Vagina (tissue), 2 donors: ENCODE measurements around the gene TTC16. TPM values are rescaled to one million over a fixed set of nuclear protein-coding genes. Genes with fewer than 3 reads are reported as not detected.

ENCODE experiments used
- DNase-seq, 2 donors: peaks; one replicate each; pipeline ENCODE4 v3.0.0-alpha.2; 2017; ENCODE audit errors: extremely low spot score in 2 of 2
- H3K27ac ChIP-seq: fragments of 200-600 bp; sonication (generic); one replicate; pipeline ENCODE4 v1.5.1; 2019
- H3K27me3 ChIP-seq: fragments of 200-600 bp; sonication (generic); one replicate; pipeline ENCODE4 v1.5.1; 2019
- H3K36me3 ChIP-seq, 2 donors: fragments of 200-600 bp; sonication (generic); one replicate each; pipeline ENCODE4 v1.5.1; 2017 to 2019
- H3K4me1 ChIP-seq: fragments of 200-600 bp; sonication (generic); one replicate; pipeline ENCODE4 v1.5.1; 2019
- H3K4me3 ChIP-seq, 2 donors: fragments of 200-600 bp; sonication (generic); 1 replicate in 1 of 2; 2 replicates in 1 of 2; pipeline ENCODE4 v1.5.1; 2016 to 2019
- H3K9me3 ChIP-seq: fragments of 200-600 bp; sonication (generic); one replicate; pipeline ENCODE4 v1.5.1; 2019
- CTCF ChIP-seq, 3 experiments: fragments of 450-650 bp in 2 of 3; fragments of 200-600 bp in 1 of 3; sonication (generic) in 1 of 3; IDR thresholded peaks; one replicate each; pipeline ENCODE4 v1.5.1; 2017 to 2019; ENCODE audit warnings: antibody characterized with exemption in 3 of 3, mild to moderate bottlenecking in 2 of 3, moderate library complexity in 2 of 3
- POLR2A ChIP-seq, 2 donors: fragments of 450-650 bp; IDR thresholded peaks; one replicate each; pipeline ENCODE4 v1.6.1; 2017; ENCODE audit warnings: antibody characterized with exemption in 2 of 2, mild to moderate bottlenecking in 2 of 2, moderate library complexity in 2 of 2
- POLR2AphosphoS5 ChIP-seq, 2 donors: sonication (generic); formaldehyde crosslinking; IDR thresholded peaks; one replicate each; pipeline ENCODE4 v1.9.0; 2017; ENCODE audit warnings: antibody characterized with exemption in 2 of 2, mild to moderate bottlenecking in 2 of 2, low read depth in 1 of 2; ENCODE audit not compliant: insufficient read depth in 1 of 2
- intact Hi-C: fragments of 100-400 bp; cut with DNase I; formaldehyde crosslinking; loops from one replicate; pipeline ENCODE4 v1.15.1; 2023
- total RNA-seq: library from RNA; depleted of rRNA; stranded (reverse); fragments of >200 nt; gene quantifications from one replicate; pipeline ENCODE4 v1.2.3, GENCODE V29; 2016

The TTC16 gene
- total RNA-seq, 1 donor from 2014 or later, result 0.25 TPM

- DNase-seq, result no peak
- TF ChIP-seq CTCF (IDR thresholded peaks at IDR 0.05) (no peak), POLR2AphosphoS5 (IDR thresholded peaks at IDR 0.05; ENCODE audit: insufficient read depth in 1 of 2, low read depth in 1 of 2) (no peak), POLR2A (IDR thresholded peaks at IDR 0.05) (no peak)
- Histone ChIP-seq H3K4me1 (peaks cover 25% of the 10 kb centered on the region), H3K4me3 (no peak overlapping the region), H3K27ac (no peak overlapping the region), H3K9me3 (no peaks in the 10 kb centered on the region), H3K27me3 (no peaks in the 10 kb centered on the region), H3K36me3 (no peaks in the 10 kb centered on the region)
- intact Hi-C loops, result no loop called here
Observed at GRCh38 chr9:127720031-127720864, 4.4 kb downstream of the TTC16 start.

GRCh38 chr9:127720865-127721227, 5.0 kb downstream of the TTC16 start:
- no peak for DNase-seq
- H3K27ac ChIP-seq, result no peak overlapping the region
- intact Hi-C loops, result no loop called here
- TF ChIP-seq POLR2AphosphoS5 (IDR thresholded peaks at IDR 0.05; ENCODE audit: insufficient read depth in 1 of 2, low read depth in 1 of 2) (no peak), POLR2A (IDR thresholded peaks at IDR 0.05) (no peak), CTCF (IDR thresholded peaks at IDR 0.05) (no peak)
- H3K4me1 ChIP-seq, result peaks cover 25% of the 10 kb centered on the region
- H3K27me3 ChIP-seq, result no peaks in the 10 kb centered on the region
- H3K9me3 ChIP-seq, result no peaks in the 10 kb centered on the region
- H3K4me3 ChIP-seq, result no peak overlapping the region
- no peaks in the 10 kb centered on the region for H3K36me3 ChIP-seq

GRCh38 chr9:127721391-127721821, 5.5 kb downstream of the TTC16 start:
- DNase-seq, result no peak
- Histone ChIP-seq H3K9me3 (no peaks in the 10 kb centered on the region), H3K27me3 (no peaks in the 10 kb centered on the region), H3K4me1 (peaks cover 19% of the 10 kb centered on the region), H3K36me3 (no peaks in the 10 kb centered on the region), H3K4me3 (no peak overlapping the region), H3K27ac (no peak overlapping the region)
- intact Hi-C loops, result no loop called here
- TF ChIP-seq POLR2AphosphoS5 (IDR thresholded peaks at IDR 0.05; ENCODE audit: insufficient read depth in 1 of 2, low read depth in 1 of 2) (no peak), POLR2A (IDR thresholded peaks at IDR 0.05) (no peak), CTCF (IDR thresholded peaks at IDR 0.05) (no peak)

- no peak for TF ChIP-seq POLR2A (IDR thresholded peaks at IDR 0.05)
- TF ChIP-seq POLR2AphosphoS5 (IDR thresholded peaks at IDR 0.05; ENCODE audit: insufficient read depth in 1 of 2, low read depth in 1 of 2), result no peak
- no peak for TF ChIP-seq CTCF (IDR thresholded peaks at IDR 0.05)
- no peak overlapping the region for H3K4me3 ChIP-seq
- H3K4me1 ChIP-seq, result peaks cover 17% of the 10 kb centered on the region
- H3K27ac ChIP-seq, result no peak overlapping the region
- H3K27me3 ChIP-seq, result no peaks in the 10 kb centered on the region
- no peaks in the 10 kb centered on the region for H3K36me3 ChIP-seq
- no peak for DNase-seq
- no peaks in the 10 kb centered on the region for H3K9me3 ChIP-seq
- intact Hi-C loops, result no loop called here
Observed at GRCh38 chr9:127722055-127722745, 6.3 kb downstream of the TTC16 start.

- intact Hi-C loops, result no loop called here
- DNase-seq, result no peak
- Histone ChIP-seq H3K9me3 (no peaks in the 10 kb centered on the region), H3K4me3 (no peak overlapping the region), H3K27ac (no peak overlapping the region), H3K36me3 (no peaks in the 10 kb centered on the region), H3K27me3 (no peaks in the 10 kb centered on the region), H3K4me1 (peaks cover 17% of the 10 kb centered on the region)
- no peak for TF ChIP-seq POLR2AphosphoS5 (IDR thresholded peaks at IDR 0.05; ENCODE audit: insufficient read depth in 1 of 2, low read depth in 1 of 2)
- TF ChIP-seq POLR2A (IDR thresholded peaks at IDR 0.05), result no peak
- no peak for TF ChIP-seq CTCF (IDR thresholded peaks at IDR 0.05)
Observed at GRCh38 chr9:127723013-127723412, 7.1 kb downstream of the TTC16 start.
